K562 (cell line): Measurements from ENCODE around the gene RAMP2. TPM values are rescaled to one million over a fixed set of nuclear protein-coding genes. Genes with fewer than 3 reads are reported as not detected.

Source experiments
- BHLHE40 ChIP-seq: IDR thresholded peaks from 2 replicates; pipeline ENCODE4 v1.6.1; 2011; ENCODE audit warnings: low read length, improper control_type of control experiment
- CC2D1A ChIP-seq: fragments of 450-650 bp; IDR thresholded peaks from 2 replicates; pipeline ENCODE4 v1.6.1; 2017; ENCODE audit warnings: mild to moderate bottlenecking
- CSDE1 ChIP-seq, 2 experiments: fragments of 450-650 bp; IDR thresholded peaks; 2 replicates each; pipeline ENCODE4 v1.6.1; 2016; ENCODE audit warnings: mild to moderate bottlenecking in 1 of 2
- CTCF ChIP-seq, 3 experiments: IDR thresholded peaks in 2 of 3; conservative IDR thresholded peaks in 1 of 3; 2 replicates each; pipeline ENCODE4 v1.5.1; 2011 to 2012; ENCODE audit warnings: low read length in 3 of 3, mild to moderate bottlenecking in 3 of 3, control low read depth in 2 of 3, improper control_type of control experiment in 1 of 3, inconsistent platforms in 1 of 3, low read depth in 1 of 3, mixed read lengths in 1 of 3, moderate library complexity in 1 of 3; ENCODE audit not compliant: insufficient read depth in 2 of 3
- EGR1 ChIP-seq: fragments of 450-650 bp; conservative IDR thresholded peaks from 2 replicates; pipeline ENCODE4 v1.6.1; 2017; ENCODE audit warnings: mild to moderate bottlenecking
- JUN ChIP-seq, 2 experiments: sonication (generic) in 1 of 2; formaldehyde crosslinking in 1 of 2; IDR thresholded peaks; 2 replicates each; pipeline versions ENCODE4 v1.6.1 to v1.8.0; 2012 to 2022; ENCODE audit warnings: borderline replicate concordance in 2 of 2, mild to moderate bottlenecking in 2 of 2, improper control_type of control experiment in 1 of 2, low read depth in 1 of 2, low read length in 1 of 2, missing genetic modification reagents in 1 of 2
- JUND ChIP-seq, 2 experiments: IDR thresholded peaks; 2 replicates in 1 of 2; 3 replicates in 1 of 2; pipeline ENCODE4 v1.6.1; 2011; ENCODE audit warnings: borderline replicate concordance in 2 of 2, low read depth in 2 of 2, low read length in 2 of 2, improper control_type of control experiment in 1 of 2, missing biosample characterization in 1 of 2, missing genetic modification characterization in 1 of 2, missing genetic modification reagents in 1 of 2
- NFIC ChIP-seq: fragments of 450-650 bp; IDR thresholded peaks from 2 replicates; pipeline ENCODE4 v1.6.1; 2017; ENCODE audit warnings: mild to moderate bottlenecking, inconsistent platforms
- NFRKB ChIP-seq: fragments of 450-650 bp; IDR thresholded peaks from 2 replicates; pipeline ENCODE4 v1.6.1; 2016; ENCODE audit warnings: low read depth
- PYGO2 ChIP-seq: fragments of 450-650 bp; IDR thresholded peaks from 2 replicates; pipeline ENCODE4 v1.6.1; 2016; ENCODE audit warnings: mild to moderate bottlenecking, missing genetic modification characterization, moderate library complexity, missing compliant biosample characterization
- RAD51 ChIP-seq: fragments of 450-650 bp; IDR thresholded peaks from 2 replicates; pipeline ENCODE4 v1.7.1; 2016; ENCODE audit warnings: low read depth, mild to moderate bottlenecking, borderline replicate concordance
- RBM17 ChIP-seq: fragments of 200-400 bp; formaldehyde crosslinking; IDR thresholded peaks from 2 replicates; pipeline ENCODE4 v1.6.1; 2017; ENCODE audit warnings: low read depth, mild to moderate bottlenecking, low read length, borderline replicate concordance
- SAFB ChIP-seq: fragments of 200-400 bp; formaldehyde crosslinking; IDR thresholded peaks from 2 replicates; pipeline ENCODE4 v1.6.1; 2017; ENCODE audit warnings: low read depth, low read length, borderline replicate concordance
- UBTF ChIP-seq, 2 experiments: IDR thresholded peaks; 2 replicates each; pipeline ENCODE4 v1.6.1; 2012; ENCODE audit warnings: improper control_type of control experiment in 2 of 2, low read depth in 2 of 2, low read length in 2 of 2, borderline replicate concordance in 1 of 2
- ZBTB7A ChIP-seq: IDR thresholded peaks from 2 replicates; pipeline ENCODE4 v1.6.1; 2011; ENCODE audit warnings: low read depth, mild to moderate bottlenecking, low read length, moderate library complexity, borderline replicate concordance; ENCODE audit not compliant: control insufficient read depth
- ZBTB9 ChIP-seq: fragments of 450-650 bp; formaldehyde crosslinking; IDR thresholded peaks from 2 replicates; pipeline ENCODE4 v1.4.0; 2020; ENCODE audit warnings: mild to moderate bottlenecking, moderate library complexity
- ZNF436 ChIP-seq: fragments of 250-450, 450-650 bp; sonication (Bioruptor Pico); formaldehyde crosslinking; IDR thresholded peaks from 2 replicates; pipeline ENCODE4 v1.7.0; 2020; ENCODE audit warnings: mild to moderate bottlenecking
- ZNF707 ChIP-seq: fragments of 250-450 bp; sonication (Bioruptor Pico); conservative IDR thresholded peaks from 2 replicates; pipeline ENCODE4 v1.8.0; 2022; ENCODE audit warnings: inconsistent platforms, mild to moderate bottlenecking, moderate library complexity
- polyA plus RNA-seq, 8 experiments: library from polyadenylated mRNA; depleted of rRNA in 4 of 8; stranded (reverse) in 5 of 8; unstranded in 3 of 8; fragments of >200 nt; fragmentation: Nextera tagmentation in 2 of 8; fragmentation: Illumina TruSeq in 1 of 8; extraction: Ambion mirVana in 2 of 8; extraction: Trizol in 1 of 8; gene quantifications; 2 replicates each; pipeline versions ENCODE4 v1.2.1 to v1.2.3, GENCODE V29; 2011 to 2014; ENCODE audit warnings: inconsistent platforms in 1 of 8, missing spikeins in 1 of 8
- total RNA-seq, 7 experiments: library from RNA; depleted of rRNA in 6 of 7; stranded (reverse); fragments of >200 nt in 6 of 7; fragmentation: Illumina TruSeq in 2 of 7; extraction: Trizol in 2 of 7; gene quantifications; 2 replicates each; pipeline versions ENCODE4 v1.2.1 to v1.2.3, GENCODE V29; 2011 to 2021; ENCODE audit warnings: low replicate concordance in 1 of 7
- TF ChIP-seq, protein P1 (sequence below): fragments of 250-450 bp; sonication (Bioruptor Pico); IDR thresholded peaks from 2 replicates; pipeline ENCODE4 v1.5.0; 2021; ENCODE audit warnings: mild to moderate bottlenecking, borderline replicate concordance

The RAMP2 gene
- total and polyA plus RNA-seq, 9 of the 15 experiments (the other 6 are each of a cell fraction or from before 2014, with no cell fraction given): not detected

GRCh38 chr17:42744283-42744805, 16.7 kb upstream of the RAMP2 start (continued):
- TF ChIP-seq ZNF707: no peak
- TF ChIP-seq EGR1: peak; percentile 63
- 0 out of 2 replicates have a peak, but pooled peaks have one; percentile 24 for TF ChIP-seq CC2D1A
- peak; percentile 51; the same call in 1 of the 2 replicates for TF ChIP-seq ZBTB7A
- no peak for TF ChIP-seq CSDE1 (IDR thresholded peaks at IDR 0.05)
- 0 out of 2 replicates have a peak, but pooled peaks have one; percentile 14 for TF ChIP-seq NFRKB
- TF ChIP-seq JUND (IDR thresholded peaks at IDR 0.05; ENCODE audit: borderline replicate concordance, low read depth, low read length): peak; percentile 46; the same call in 1 of the 2 replicates
- no peak for TF ChIP-seq JUND (tag; IDR thresholded peaks at IDR 0.05; ENCODE audit: borderline replicate concordance, low read depth, low read length)
- TF ChIP-seq PYGO2: no peak
- TF ChIP-seq CTCF (IDR thresholded peaks at IDR 0.05 in 2 of 3, conservative IDR thresholded peaks at IDR 0.05 in 1 of 3; ENCODE audit: insufficient read depth in 2 of 3, low read depth in 1 of 3, low read length in 3 of 3): peak in 1 of 3 experiments; percentile 29; a peak in 2 of 6 replicates
- no peak for TF ChIP-seq ZBTB9 (CRISPR knock-in tag)
- TF ChIP-seq, protein P1, sequence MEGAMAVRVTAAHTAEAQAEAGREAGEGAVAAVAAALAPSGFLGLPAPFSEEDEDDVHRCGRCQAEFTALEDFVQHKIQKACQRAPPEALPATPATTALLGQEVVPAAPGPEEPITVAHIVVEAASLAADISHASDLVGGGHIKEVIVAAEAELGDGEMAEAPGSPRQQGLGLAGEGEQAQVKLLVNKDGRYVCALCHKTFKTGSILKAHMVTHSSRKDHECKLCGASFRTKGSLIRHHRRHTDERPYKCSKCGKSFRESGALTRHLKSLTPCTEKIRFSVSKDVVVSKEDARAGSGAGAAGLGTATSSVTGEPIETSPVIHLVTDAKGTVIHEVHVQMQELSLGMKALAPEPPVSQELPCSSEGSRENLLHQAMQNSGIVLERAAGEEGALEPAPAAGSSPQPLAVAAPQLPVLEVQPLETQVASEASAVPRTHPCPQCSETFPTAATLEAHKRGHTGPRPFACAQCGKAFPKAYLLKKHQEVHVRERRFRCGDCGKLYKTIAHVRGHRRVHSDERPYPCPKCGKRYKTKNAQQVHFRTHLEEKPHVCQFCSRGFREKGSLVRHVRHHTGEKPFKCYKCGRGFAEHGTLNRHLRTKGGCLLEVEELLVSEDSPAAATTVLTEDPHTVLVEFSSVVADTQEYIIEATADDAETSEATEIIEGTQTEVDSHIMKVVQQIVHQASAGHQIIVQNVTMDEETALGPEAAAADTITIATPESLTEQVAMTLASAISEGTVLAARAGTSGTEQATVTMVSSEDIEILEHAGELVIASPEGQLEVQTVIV (CRISPR knock-in tag): no peak
- no peak for TF ChIP-seq RBM17
- TF ChIP-seq JUN (IDR thresholded peaks at IDR 0.05; ENCODE audit: borderline replicate concordance, low read depth, low read length): peak; percentile 62; the same call in 1 of the 2 replicates
- TF ChIP-seq JUN (CRISPR knock-in tag; IDR thresholded peaks at IDR 0.05; ENCODE audit: borderline replicate concordance): no peak
- TF ChIP-seq ZNF436: no peak
- 0 out of 4 replicates have a peak, but pooled peaks of 1 of the 2 experiments have one; percentile 36 for TF ChIP-seq UBTF (IDR thresholded peaks at IDR 0.05; ENCODE audit: borderline replicate concordance in 1 of 2, low read depth in 2 of 2, low read length in 2 of 2)
- peak; percentile 17; the same call in 1 of the 2 replicates for TF ChIP-seq RAD51
- TF ChIP-seq SAFB: no peak
- peak; percentile 71 for TF ChIP-seq NFIC
- TF ChIP-seq BHLHE40: peak; percentile 99
